ENCODE measurements around the gene OSBPL6. TPM values are rescaled to one million over a fixed set of nuclear protein-coding genes. Genes with fewer than 3 reads are reported as not detected.

OSBPL6 gene
- total and polyA plus RNA-seq, 2 of the 13 experiments (the other 11 are each of a cell fraction or from before 2014, with no cell fraction given): 0.03 to 0.11 TPM

GRCh38 chr2:178251151-178251955 lies 57.0 kb downstream of the OSBPL6 start:
- DNase-seq (ENCODE audit: low spot score) (no peak), FAIRE-seq (no peak), ATAC-seq (no peak)
- Histone ChIP-seq H3K4me3 (replicated peaks in 1 of 3; ENCODE audit: insufficient read depth in 1 of 3, low read depth in 2 of 3, low read length in 3 of 3) (no peak overlapping the region), H3K4me2 (ENCODE audit: low read depth, low read length) (no peak overlapping the region), H3K4me1 (ENCODE audit: insufficient read depth, low read length) (no peaks in the 10 kb centered on the region), H4K20me1 (ENCODE audit: insufficient read depth, low read length) (no peaks in the 10 kb centered on the region), H3K9me3 (ENCODE audit: low read length) (no peaks in the 10 kb centered on the region), H3K27me3 (ENCODE audit: control insufficient read depth in 1 of 2, insufficient read depth in 2 of 2, low read length in 2 of 2) (no peaks in the 10 kb centered on the region), H2AFZ (ENCODE audit: low read length) (no peak overlapping the region), H3K9ac (ENCODE audit: insufficient read depth, low read depth, low read length) (no peak overlapping the region), H3K36me3 (replicated peaks in 1 of 2; ENCODE audit: control insufficient read depth in 1 of 2, insufficient read depth in 2 of 2, low read length in 2 of 2) (no peaks in the 10 kb centered on the region), H3K27ac (ENCODE audit: extremely low read length, insufficient read depth, low read length) (no peak overlapping the region), H3K79me2 (ENCODE audit: insufficient read depth, low read length) (no peaks in the 10 kb centered on the region)
- BruUV-seq (replicated peaks): no TSS peak
- ChIA-PET POLR2A (no interaction called here), CTCF (ENCODE audit: low intra/inter-chr PET ratio, low total read pairs) (no interaction called here)
- in situ Hi-C loops (cut with HindIII; ENCODE audit: extremely low pct_ligation_motif_present, low pct_unique_long_range_greater_than_20kb) (no loop called here), intact Hi-C loops (cut with micrococcal nuclease; ENCODE audit: unreplicated experiment) (no loop called here)
- WGBS (ENCODE audit: low lambda C conversion rate): 64% methylated on average over 7 of the region's 7 CpGs
- TF ChIP-seq JUNB (CRISPR knock-in tag; IDR thresholded peaks at IDR 0.05; ENCODE audit: borderline replicate concordance) (no peak), FUBP1 (CRISPR knock-in tag; IDR thresholded peaks at IDR 0.05; ENCODE audit: borderline replicate concordance) (no peak), ZNF772 (CRISPR knock-in tag; IDR thresholded peaks at IDR 0.05) (no peak), ZBTB39 (CRISPR knock-in tag; IDR thresholded peaks at IDR 0.05) (no peak), SOX5 (CRISPR knock-in tag; IDR thresholded peaks at IDR 0.05; ENCODE audit: borderline replicate concordance) (no peak), AHDC1 (CRISPR knock-in tag; IDR thresholded peaks at IDR 0.05; ENCODE audit: borderline replicate concordance) (no peak), DR1 (CRISPR knock-in tag; IDR thresholded peaks at IDR 0.05) (no peak), NFE2L2 (IDR thresholded peaks at IDR 0.05; ENCODE audit: low read length) (no peak), PATZ1 (CRISPR knock-in tag; IDR thresholded peaks at IDR 0.05) (no peak), TFDP1 (CRISPR knock-in tag; IDR thresholded peaks at IDR 0.05; ENCODE audit: borderline replicate concordance) (no peak)
